Right ventricle myocardium inferior (tissue), 1 donor: Measurements from ENCODE around the gene ITPK1. TPM values are rescaled to one million over a fixed set of nuclear protein-coding genes. Genes with fewer than 3 reads are reported as not detected.

Experiments
- ATAC-seq: fragments of 200-7000 bp; cut with Tn5 transposase; one replicate; pipeline ENCODE4 v1.9.1; 2020; ENCODE audit warnings: mild to moderate bottlenecking, moderate library complexity
- DNase-seq: peaks from one replicate; pipeline ENCODE4 v3.0.0; 2021; ENCODE audit errors: missing footprints
- intact Hi-C: fragments of 100-400 bp; cut with DNase I; formaldehyde crosslinking; loops from one replicate; pipeline ENCODE4 v1.11.0; 2022
- total RNA-seq: library from RNA; stranded (reverse); fragmentation: NEBNext Ultra II Directional; extraction: Animal tissue kit (Norgen Biotek cat#: 25700); gene quantifications from one replicate; pipeline ENCODE4 v1.2.1, GENCODE V29; 2021
- donor health status: DM: no; HTN: yes; CAD: no; lungs with severe emphysema.

ITPK1 gene
- total RNA-seq, 1 donor from 2014 or later, result 123 TPM

DNA sequence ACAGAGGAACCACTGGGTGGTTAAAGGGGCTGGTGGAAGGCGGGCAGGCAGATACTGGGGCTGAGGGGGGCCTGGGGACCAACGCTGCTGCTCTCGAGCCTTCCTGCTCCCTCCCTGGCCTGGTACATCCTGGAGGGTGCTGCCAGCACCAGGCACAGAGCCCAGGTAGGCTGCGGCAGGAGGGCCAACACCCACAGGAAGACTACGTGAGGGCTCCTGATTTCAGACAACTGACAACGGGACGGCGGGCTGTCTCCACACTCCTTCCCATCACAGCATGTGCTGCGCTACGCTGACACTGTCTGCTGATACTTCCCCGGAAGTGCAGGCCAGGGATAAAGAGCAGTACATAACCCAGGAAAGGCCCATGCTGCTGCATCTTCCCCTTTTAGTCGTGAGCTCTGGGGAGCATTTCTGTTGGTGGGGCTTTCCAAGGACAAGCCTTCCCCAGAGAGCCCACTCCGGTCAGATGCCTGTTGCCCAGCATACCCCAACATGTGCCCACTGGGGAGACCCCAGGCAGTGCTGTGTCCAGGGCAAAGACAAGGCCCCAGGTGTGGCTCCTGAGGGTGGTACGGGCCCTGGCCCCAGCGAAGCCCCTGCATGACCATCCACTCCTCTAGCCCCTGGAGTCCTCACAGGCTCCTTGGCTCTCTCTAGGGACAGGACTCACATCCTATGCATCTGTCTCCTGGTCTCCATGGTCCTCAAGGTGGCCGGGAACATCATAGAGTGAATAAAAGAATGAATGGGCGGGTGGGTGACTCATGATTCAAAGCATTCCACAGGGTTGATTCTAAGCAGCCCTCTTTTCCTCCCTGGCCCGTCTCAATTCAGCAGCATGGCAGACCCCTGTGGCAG lies 154.8 kb downstream of the ITPK1 start:
- DNase-seq, result peak; percentile 51
- ATAC-seq, result no peak
- intact Hi-C loops, result no loop called here

DNA sequence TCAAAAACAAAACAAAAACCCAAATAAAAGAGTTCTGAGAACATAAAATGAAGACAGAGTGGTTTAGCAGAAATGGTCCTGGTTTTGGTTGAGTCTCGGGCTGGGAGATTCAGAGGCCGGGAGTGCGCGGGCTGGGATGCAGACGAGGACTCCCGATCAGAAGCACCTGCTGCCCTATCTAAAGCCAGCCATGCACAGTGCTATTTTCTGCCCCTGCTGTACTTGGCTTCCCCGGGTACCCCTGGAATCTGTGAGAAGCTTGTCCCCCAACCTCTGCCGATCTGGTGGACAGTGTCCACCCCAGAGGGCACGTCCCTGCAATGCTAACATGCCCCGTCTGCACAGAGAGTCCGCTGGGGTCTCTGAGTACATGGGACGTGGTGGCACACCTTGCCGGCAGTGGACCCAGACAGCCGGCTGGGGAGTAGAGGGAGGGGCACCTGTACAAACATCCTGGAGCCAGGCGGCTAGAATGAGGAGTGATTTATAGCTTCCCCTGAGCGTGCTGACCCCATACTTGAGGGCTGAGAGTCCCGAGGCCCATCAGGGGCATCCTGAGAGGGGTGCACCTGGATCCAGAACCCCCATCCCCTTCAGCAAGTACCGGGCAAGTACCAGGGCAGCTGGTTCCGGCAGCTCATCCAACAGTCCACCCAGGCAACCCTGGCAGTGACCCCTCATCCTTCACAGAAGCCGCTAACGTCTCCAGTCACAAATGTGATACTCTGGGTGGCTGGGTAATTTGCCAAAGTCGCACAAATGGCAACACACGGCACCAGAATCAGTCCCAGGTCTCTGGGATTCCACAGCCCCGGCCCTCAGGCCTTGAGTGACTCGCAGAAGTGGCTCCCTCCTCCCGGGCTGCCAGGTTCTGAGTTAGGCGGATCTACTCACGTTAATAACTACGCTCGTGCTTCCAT lies 155.7 kb downstream of the ITPK1 start:
- intact Hi-C loops, result loop anchor here (5.0 kb wide), 1 partner anchor 47 kb away; no protein-coding TSS in a partner anchor
- ATAC-seq (no peak), DNase-seq (peak; percentile 41)

DNA sequence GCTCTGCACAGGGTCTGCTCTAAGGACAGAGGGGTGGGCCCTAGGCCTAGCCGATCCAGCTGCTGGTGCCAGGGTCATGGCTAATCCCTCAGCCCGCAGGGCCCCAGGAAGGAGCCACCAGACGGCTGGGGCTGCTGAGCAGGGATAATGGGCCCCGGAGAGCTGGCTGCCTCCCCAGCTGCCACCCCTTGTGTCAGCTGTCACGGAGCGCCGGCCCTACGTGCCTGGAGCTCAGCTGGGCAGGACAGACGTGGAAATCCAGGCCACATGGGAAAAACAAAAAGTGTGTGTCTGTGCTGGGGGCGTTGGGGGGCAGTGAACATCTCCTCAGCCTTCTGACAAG lies 156.6 kb downstream of the ITPK1 start:
- ATAC-seq (peak; percentile 37), DNase-seq (peak; percentile 75)
- intact Hi-C loops, result loop anchor here (5.0 kb wide), 1 partner anchor 48 kb away; no protein-coding TSS in a partner anchor

DNA sequence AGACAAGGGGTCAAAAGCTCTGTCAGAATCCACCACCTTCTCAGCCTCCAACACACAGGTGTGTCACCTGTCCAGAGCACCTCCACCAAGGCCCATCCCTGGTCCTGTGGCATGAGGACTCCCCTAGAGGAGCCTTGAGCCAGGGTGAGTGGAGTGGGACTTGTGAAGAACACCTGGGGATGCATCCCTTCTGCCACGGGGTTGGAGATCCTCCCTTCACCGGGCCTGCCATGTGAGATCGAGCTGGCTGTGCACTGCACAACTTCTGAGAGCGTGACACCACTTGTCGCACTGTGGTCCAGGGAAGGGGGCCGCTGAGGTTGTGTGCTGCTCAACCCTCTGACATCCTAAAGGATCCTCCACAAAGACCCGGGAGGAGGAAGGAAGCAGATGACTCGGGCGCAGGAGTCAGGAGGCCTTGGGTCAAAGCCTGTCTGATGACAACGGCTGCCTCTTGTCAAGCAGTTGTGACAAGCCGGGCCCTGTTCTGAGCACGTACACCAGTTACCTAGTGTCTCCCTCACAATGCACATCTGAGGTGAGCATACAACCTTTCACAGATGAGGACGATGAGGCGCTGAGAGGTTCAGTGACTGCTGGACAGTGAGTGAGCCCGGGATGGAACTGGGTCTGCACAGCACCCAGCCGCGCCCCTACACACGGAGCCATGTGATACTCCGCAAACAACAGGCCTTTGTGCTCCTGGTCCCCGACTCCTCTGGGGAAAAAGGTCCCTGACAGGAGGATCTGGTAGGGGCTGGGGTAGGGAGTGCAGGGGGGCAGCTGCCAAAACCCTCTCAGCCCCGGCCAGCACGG lies 157.1 kb downstream of the ITPK1 start:
- DNase-seq (peak; percentile 56), ATAC-seq (no peak)
- intact Hi-C loops, result loop anchor here (5.0 kb wide), 1 partner anchor 49 kb away; no protein-coding TSS in a partner anchor

DNA sequence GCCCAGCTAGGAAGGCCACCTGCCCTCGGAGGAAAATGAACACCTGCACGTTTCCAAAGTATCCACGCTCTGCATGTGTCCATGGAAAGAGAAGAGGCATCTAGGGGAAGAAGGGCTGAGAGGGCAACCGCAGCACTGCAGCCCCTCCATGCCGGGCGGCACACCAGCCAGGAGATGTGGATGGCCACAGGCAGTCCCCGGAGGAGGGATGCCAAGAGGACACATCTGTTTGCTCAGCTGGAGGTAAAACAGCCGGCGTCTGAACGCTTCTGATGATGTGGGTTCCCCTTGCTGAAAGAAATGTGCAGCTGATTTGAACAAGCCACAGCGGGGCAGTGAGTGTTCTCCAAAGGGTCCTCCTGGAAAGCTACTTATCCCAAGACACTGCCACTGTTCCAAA lies 158.8 kb downstream of the ITPK1 start:
- intact Hi-C loops, result loop anchor here (5.0 kb wide), 1 partner anchor 50 kb away; no protein-coding TSS in a partner anchor
- DNase-seq, result peak; percentile 57
- ATAC-seq, result no peak

DNA sequence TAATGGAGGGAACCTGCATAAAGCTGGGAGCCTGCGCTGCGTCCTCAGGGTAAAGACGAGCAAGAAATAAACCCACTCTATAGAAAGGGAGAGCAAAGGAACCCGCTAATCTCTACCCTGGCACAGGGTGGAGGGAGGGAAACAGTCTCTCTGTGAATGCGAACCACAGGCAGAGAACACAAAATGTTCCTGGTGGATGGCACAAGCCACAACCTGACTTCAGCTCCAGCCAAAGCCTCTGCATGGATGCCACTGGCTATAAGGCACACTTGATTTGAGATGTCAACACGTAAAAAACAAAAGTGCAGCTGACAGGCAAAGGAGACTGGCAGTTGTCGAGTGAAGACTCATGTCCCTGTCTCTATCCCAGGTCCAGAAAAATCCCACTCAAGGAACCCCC lies 160.3 kb downstream of the ITPK1 start:
- intact Hi-C loops, result loop anchor here (1.0 to 5.0 kb wide), 2 partner anchors 52 to 84 kb away; no protein-coding TSS in a partner anchor
- DNase-seq (peak; percentile 14), ATAC-seq (peak; percentile 43)

DNA sequence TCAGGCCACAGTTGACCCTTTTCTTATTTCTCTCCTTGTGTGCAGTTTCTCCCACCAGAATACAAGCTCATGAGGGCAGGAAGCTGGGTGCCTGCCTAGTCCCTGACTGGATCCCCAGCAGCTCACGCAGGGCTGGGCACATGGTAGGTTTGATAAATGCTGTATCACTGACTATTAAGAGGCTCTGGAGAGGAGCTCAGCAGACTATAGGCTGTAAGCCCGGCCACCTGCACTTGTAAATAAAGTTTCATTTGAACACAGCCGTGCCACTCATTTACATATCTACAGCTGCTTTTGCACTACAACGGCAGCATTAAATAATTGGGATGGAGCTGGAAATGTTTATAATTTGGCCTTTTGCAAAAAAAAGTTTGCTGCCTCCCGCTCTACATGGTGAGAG lies 160.8 kb downstream of the ITPK1 start:
- peak; percentile 13 for DNase-seq
- ATAC-seq, result no peak
- intact Hi-C loops, result loop anchor here (1.0 to 5.0 kb wide), 3 partner anchors 52 to 84 kb away; no protein-coding TSS in a partner anchor

DNA sequence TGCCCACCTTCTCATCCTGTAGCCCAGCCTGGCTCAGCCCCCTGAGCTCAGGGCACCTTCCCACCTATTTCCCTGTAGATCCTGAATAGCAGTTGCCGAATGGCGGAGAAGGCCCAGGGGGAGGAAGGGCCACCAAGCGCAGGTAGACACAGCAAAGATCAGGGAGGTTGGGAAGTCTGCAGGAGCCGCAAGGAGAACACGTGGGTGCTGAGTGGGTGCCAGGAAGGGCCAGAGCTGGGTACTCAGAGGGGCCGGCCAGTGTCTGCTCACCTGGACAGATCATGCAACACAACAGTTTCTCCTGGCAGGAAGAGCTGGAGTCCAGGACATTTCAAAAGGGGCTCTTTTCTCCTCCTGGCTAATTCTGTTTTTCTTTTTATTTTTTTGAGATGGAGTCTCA lies 162.2 kb downstream of the ITPK1 start:
- intact Hi-C loops, result loop anchor here (2.0 to 5.0 kb wide), 2 partner anchors 71 to 161 kb away; partner anchors contain the start of gene ITPK1
- DNase-seq (peak; percentile 67), ATAC-seq (no peak)

DNA sequence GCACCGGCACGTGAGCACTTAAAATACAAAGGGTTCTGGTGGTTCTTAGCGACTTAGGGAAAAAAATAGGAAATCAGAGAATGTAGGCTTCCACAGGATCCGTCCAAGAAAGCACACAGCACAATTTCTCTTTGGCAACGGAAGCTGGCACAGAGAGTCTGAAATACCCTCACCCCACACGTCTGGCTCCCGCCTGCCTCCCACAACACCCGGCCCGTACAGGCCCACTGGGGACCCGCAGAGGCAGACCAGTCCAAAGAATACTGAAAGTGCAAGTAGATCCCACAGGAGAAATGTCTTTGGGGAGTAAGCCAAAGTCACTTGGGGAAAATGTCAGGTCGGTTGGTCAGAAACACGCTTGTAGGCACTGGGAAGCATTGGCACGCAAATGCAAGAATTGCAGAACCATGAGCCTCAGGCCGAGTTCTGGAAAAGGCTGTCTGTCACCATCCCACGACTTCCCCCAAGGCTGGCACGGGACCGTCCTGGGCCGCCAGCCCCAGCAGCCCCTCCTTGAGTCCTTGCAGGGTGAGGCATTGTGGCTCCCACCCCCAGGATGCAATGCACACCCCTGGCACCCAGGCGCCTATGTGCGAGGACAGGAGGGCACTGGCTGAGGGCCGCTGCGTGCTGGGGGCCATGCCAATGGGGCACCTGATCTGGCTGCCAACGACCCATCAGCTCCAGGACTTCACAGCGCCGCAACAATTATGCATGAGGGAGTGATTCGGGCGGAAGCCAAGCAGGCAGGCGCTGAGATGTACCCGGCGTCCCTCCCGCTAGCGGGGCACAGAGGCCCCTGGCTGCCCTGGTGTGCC lies 163.0 kb downstream of the ITPK1 start:
- DNase-seq, result peak; percentile 87
- intact Hi-C loops, result loop anchor here (1.0 to 5.0 kb wide), 3 partner anchors 70 to 187 kb away; partner anchors contain the start of gene ITPK1
- ATAC-seq, result peak; percentile 77

DNA sequence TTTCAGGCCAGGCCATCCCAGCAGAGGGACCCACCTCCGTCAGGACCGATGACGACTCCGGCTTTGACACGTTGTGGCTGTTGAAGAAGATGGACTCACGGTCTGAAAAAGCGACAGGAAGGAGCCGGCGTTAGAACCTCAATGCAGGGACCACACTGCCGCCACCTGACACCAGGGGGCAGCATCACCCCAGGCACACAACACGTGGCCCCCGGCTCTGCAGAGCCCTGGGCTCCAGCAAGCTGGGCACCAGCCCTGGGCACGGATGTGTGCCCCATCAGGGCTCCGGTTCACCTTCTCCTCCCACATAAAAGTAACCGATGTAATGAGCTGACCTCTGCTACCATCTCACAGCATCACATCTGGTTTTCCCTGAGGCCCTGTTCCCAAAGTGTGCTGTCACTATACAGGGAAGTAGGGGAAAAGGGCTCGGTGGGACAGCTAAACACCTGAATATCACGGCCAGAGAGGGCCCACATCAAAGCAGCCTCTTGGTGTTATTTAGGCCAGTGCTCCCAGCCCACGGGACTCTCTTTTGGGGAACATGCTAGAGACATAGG lies 163.7 kb downstream of the ITPK1 start:
- intact Hi-C loops, result loop anchor here (1.0 to 5.0 kb wide), 3 partner anchors 70 to 187 kb away; partner anchors contain the start of gene ITPK1
- DNase-seq (peak; percentile 90), ATAC-seq (peak; percentile 69)

DNA sequence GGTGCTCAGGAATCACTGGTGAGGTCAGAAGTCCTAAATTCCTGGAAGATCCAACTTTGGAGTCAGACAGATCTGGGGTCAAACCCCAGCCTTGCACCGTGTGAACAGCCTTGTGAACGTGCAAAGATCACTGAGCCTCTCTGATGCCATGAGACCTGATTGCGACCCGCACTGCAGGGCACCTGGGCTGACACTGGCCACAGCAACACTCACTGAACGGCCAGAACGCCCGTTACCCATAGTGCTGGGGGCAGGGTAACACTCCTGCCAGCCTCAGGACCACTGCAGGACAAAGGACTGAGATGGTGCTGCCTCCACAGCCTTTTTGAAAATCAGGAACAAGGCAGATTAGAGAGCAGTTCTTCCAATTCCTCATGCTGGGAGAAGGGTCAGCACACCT lies 164.5 kb downstream of the ITPK1 start:
- DNase-seq (no peak), ATAC-seq (no peak)
- intact Hi-C loops, result loop anchor here (5.0 kb wide), 1 partner anchor 69 kb away; no protein-coding TSS in a partner anchor

DNA sequence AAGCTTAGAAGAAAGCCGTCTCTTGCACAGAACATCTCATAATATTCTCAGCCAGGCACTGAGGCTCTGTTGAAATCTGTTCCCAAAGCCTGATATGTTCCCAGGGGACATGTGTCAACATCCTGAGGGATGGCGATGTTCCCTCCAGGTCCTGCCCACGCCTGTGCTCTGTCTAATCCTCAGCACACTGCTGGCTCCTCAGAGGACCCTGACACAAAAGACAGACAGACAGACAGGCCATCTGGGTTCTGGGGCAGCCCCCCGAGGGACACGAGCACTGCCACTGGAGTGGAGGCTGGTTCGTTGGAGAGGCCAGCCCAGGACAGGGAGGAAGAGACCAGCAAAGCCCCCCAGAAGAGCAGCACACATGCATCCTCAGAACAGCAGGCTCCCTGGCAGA lies 165.0 kb downstream of the ITPK1 start:
- DNase-seq (no peak), ATAC-seq (no peak)
- intact Hi-C loops, result loop anchor here (5.0 kb wide), 1 partner anchor 68 kb away; no protein-coding TSS in a partner anchor

DNA sequence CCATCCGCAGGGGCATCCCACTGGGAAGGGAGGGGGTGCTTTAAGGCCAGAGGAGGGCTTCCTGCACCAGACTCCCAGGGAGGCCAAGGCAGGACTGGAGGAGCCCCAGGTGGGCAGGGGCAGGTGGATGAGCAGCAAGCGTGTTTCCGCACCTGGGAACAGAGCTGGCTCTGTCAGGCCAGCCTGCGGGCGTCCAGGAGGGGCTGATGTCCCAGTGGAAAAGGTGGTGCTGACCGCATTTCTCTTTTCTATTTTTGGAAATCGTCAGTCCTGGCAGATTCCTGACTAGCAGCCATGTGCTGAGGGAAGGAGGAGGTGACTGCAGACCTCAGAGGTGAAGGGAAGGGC lies 165.6 kb downstream of the ITPK1 start:
- DNase-seq (no peak), ATAC-seq (peak; percentile 28)
- intact Hi-C loops, result loop anchor here (5.0 kb wide), 1 partner anchor 68 kb away; no protein-coding TSS in a partner anchor

DNA sequence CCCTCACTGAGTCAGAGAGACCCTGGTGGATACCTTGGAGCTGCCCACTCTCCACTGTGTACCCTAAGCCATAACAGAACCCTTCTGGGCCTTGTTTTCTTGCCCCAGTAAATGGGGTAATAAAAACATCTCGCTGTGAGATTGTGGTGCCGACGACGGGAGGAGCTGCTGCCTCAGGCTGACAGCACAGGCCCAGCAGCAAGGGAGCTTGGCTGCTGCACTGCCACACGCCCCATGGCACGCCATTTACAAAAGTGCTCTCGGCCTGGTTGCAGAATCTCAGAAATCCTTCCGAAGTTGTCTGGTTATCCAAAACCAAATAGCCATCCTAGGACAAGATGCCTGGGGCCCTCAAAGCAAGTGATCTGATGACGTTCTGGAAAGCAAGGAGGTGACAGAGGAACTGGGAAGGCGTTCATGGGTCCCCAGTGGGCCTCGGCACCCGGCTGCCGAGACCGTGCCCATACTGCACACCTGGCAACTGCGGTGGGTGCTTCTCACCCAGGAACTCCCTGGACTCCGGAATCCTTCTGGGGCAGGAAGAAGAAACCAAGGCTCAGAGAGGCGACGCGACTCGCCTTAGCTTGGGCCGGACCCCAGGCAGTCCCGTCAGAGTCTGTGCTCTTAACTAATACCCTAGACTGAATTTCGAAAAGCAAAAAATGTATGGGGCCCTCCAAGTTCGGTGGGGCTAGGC lies 166.1 kb downstream of the ITPK1 start:
- DNase-seq (peak; percentile 42), ATAC-seq (no peak)
- intact Hi-C loops, result loop anchor here (5.0 kb wide), 1 partner anchor 67 kb away; no protein-coding TSS in a partner anchor

DNA sequence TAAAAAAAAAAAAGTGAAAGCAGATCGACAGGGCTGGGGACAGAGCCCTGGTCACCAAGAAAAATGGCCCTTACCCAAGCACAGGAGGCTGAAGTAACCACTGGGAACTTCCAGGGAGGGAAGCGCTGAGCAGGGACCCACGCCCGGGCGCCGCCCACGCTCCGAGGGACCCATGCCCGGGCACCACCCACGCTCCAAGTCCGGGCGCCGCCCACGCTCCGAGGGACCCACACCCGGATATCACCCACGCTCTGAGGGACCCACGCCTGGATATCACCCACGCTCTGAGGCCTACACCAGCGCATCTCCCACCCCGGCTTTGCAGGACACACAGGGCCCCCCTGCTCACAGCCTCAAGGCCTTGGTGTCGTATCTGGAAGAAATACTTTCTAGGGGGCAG lies 167.1 kb downstream of the ITPK1 start:
- peak; percentile 42 for DNase-seq
- ATAC-seq, result no peak

DNA sequence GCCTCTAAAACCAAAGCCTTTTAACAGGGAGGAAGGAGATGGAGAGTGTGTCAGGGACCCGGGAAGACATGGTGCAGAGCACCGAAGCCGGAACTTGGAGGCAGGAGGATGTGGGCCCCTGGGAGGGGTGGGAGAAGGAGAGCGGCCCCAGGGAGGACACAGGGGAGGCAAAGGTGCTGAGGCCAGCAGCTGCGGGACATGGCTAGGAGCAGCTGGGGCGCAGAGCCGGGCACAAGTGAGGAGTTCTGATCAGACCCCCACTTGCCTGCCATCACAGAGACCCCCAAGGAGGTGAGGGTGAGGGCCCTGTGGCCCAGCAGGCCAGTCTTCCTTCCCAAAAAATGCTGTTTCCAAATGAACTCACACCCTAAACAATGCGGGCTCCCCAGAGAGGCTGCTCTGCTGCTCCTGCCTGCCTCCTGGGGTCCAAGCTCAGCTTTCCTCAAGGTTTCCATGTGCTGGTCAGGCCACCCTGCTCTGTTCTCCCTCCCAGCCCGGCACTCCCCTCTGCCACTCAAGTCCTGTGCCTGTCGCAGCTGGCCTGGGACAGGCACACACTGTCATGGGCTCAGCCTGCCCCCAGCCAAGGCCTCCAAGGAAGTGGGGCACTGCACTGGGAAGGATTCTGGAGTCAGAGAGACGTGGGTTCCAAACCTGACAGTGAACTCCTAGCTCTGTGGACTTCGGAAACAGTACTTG lies 168.7 kb downstream of the ITPK1 start:
- DNase-seq, result peak; percentile 16
- intact Hi-C loops, result no loop called here
- ATAC-seq, result no peak

More for the DNA sequence above, 167.1 kb downstream of the ITPK1 start:
- intact Hi-C loops, result no loop called here
